HTR-8/SVneo (cell line): ENCODE data around the gene FAM234A.

Source experiments
- DNase-seq: peaks from one replicate; pipeline ENCODE4 v3.0.0; 2011; ENCODE audit warnings: low spot score, mixed read lengths; ENCODE audit not compliant: insufficient read length
- FAIRE-seq: peaks from 2 replicates; lab custom pipeline; 2011; peaks lifted over from hg19 to GRCh38; lab: Jason Lieb, UNC

FAM234A gene

GRCh38 chr16:290681-291405, 56.2 kb downstream of the FAM234A start:
- no peak for DNase-seq

GRCh38 chr16:291539-291938, 56.9 kb downstream of the FAM234A start:
- DNase-seq = no peak
- no peak for FAIRE-seq

More at GRCh38 chr16:290681-291405, 56.2 kb downstream of the FAM234A start:
- FAIRE-seq = no peak

DNA sequence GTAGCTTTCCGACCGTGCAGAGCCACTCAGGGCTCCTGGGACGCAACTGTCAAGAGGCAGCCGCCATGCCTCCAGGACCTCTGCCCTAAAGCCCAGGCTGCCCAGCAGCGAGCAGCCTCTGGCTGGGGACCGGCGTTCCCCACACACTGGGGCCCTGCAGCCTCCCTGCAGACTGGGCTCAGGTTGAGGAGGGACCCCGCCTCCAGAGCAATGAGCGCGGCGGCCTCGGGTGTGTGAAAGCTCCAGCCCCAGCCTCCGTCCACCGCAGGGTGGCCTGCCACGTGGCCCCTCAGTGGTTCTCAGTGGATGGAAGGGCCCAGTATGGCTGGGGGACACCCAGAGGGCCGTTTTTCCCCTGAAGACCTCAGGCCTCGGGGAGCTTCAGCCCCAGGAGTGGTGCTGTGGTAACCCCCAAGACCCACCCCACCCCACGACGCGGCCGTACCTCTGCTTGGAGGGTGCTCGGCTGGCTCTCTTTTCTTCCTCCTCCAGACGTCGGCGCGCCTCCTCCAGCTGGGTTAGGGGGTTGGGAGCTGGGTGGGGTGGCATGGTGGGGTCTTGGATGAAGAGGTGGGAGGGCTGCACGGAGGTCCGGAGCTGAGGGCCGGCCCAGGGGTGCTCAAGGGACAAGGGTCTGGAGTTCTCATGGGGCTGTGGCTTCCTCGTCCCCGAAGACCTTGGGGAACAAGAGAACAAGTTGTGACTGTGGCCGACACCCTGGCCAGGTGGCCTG, 58.6 kb downstream of the FAM234A start:
- no peak for FAIRE-seq

DNA sequence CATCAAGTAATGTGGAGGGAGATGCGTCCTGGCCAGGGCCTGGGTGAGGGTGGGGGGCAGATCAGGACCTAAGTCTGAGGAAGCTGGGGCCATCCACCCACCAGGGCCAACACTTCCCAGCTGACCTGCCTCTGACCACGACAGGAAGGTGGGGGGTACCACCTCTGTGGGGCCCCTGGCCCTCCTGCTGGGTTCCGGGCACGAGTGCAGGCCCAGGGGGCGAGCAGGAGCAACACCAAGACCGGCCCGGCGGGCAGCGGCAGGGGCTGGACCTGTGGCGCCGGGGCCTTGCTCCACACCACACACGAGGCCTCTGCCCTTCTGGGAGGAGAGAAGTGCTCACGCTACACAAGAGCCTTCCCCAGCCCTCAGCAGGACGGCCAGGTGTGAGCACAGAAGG, 61.7 kb downstream of the FAM234A start:
- no peak for FAIRE-seq
- DNase-seq = no peak

More for the DNA sequence above, 58.6 kb downstream of the FAM234A start:
- no peak for DNase-seq

GRCh38 chr16:296806-297510, 62.3 kb downstream of the FAM234A start:
- DNase-seq (no peak), FAIRE-seq (no peak)

GRCh38 chr16:297832-298231, 63.2 kb downstream of the FAM234A start:
- DNase-seq (no peak), FAIRE-seq (no peak)

- DNase-seq = no peak
- FAIRE-seq = no peak
Observed at GRCh38 chr16:301235-301634, 66.6 kb downstream of the FAM234A start.

DNA sequence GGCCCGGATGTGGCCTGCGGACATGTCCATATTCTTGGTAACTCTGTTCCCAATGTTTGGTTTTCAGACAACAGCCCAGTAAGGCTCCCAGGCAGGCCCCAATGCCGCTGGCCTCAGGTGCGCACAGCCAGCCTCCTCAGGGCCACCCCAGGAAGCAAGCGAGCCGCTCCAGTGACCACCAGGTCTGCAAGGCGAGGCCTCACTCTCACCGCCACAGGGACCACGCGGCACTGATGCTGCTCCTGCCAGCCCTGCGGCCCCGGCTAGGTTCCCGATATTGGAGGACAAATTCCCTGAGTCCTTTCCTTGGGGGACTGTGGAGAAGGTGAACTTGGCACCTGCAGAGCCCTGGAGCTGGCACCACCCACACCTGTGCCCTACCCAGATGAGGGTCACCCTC, 67.3 kb downstream of the FAM234A start:
- FAIRE-seq = no peak
- no peak for DNase-seq

DNA sequence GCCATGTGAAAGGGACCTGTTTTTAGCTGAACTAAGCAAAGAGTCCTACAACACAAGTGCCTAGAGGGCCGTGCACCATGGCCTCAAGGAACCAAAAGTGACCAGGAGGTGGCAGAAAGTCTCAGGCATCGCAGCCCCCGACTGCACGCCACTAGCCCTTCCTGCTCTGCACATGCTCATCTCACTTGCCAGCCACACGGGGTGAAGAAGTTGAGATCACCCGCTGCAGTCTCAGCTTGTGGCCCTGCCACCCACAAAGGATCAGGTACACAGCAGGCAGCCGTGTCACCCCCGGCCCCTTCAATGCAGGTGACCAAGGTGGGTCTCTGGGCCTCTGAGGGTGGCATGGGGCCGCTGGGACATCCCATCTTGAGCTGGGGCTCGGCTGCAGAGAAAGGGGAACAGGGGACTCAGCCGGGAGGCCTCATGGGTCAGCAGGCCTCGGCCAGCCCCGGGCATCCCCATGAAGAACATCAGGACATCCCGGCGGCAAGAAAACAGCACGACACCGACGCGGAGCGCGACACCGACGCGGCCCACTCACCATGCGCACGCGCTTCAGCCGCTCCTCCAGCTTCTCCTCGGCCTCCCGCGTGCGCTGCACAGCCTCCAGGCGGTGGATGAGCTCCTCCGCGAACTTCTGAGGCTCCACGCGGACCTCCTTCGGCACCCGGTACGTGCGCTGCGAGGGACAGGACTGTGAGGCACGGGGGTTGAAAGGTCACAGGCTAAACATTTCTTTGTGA, 69.3 kb downstream of the FAM234A start:
- no peak for DNase-seq
- no peak for FAIRE-seq

DNA sequence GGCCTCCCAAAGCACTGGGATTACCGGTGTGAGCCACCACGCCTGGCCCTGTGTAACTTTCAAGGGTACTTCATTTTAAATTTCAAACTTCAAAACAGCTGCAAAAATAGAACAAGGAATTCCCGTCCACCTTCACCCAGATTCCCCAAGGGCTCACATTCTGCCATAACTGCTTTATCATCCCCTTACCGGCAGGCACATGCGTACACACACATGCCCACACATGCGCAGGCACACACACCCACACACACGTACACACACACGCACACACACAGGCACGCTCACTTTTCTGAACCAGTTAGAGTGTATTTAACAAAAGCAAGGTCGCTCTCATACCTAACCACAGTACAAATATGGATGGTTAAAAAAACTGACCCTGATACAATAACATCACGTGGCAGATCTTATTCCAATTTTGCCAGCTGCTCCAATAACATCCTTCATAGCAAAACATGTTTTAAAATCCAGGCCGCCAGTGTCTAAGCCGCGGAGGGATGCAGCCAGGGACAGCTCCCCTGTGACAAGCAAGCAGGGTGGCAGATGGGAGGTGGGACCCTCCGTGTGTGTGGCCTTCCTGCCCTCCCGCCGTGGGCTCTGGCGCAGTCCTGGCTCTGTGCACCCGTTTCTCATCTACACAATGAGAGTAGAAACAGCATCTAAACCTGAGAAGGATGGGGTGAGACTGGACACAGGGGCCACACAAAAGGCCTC, 71.5 kb downstream of the FAM234A start:
- DNase-seq = no peak

GRCh38 chr16:306911-307370, 72.3 kb downstream of the FAM234A start:
- no peak for DNase-seq
- FAIRE-seq = no peak

More for the DNA sequence above, 71.5 kb downstream of the FAM234A start:
- FAIRE-seq = no peak

GRCh38 chr16:307691-308312, 73.2 kb downstream of the FAM234A start:
- no peak for DNase-seq
- FAIRE-seq = no peak

- DNase-seq (no peak), FAIRE-seq (no peak)
Observed at GRCh38 chr16:309476-309875, 74.9 kb downstream of the FAM234A start.

GRCh38 chr16:311725-312124, 77.1 kb downstream of the FAM234A start:
- DNase-seq (no peak), FAIRE-seq (no peak)

- peak; percentile 36 for FAIRE-seq
- no peak for DNase-seq
Observed at GRCh38 chr16:314351-314750, 79.7 kb downstream of the FAM234A start.

DNA sequence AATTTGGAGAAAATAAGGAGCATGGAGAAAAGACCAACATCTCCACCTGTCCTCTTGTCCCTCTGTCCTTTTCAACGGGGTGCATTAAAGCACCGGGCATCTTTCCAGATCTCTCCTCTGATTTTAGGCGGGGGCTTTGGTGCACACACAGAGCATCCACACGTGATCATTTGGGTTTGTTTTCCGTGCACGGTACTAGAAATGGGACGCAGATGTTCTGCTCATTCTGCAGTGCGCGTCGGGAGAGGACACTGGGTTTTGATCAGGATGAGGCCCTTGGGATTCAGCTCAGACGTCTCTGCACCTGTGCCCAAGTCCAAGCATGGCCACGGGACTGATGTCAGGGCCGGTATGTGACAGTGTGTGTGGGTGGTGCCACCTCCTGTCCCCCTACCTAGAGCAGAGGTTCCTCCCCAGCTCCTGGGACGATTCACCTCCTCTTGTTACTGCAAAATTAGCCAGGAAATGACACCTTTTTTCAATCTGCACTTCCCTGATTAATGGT, 80.2 kb downstream of the FAM234A start:
- no peak for FAIRE-seq

More for the DNA sequence above, 80.2 kb downstream of the FAM234A start:
- no peak for DNase-seq
